Heart left ventricle (tissue), 16 donors: Measurements from ENCODE around the gene TXNDC2. TPM values are rescaled to one million over a fixed set of nuclear protein-coding genes. Genes with fewer than 3 reads are reported as not detected.
A peak's percentile ranks its signal among the peaks of the same experiment; 100 is the strongest.

Experiments
- ATAC-seq, 4 donors: fragments of 200-7000 bp; cut with Tn5 transposase; one replicate each; pipeline ENCODE4 v1.9.1; 2020 to 2022; ENCODE audit warnings: moderate library complexity in 4 of 4, mild to moderate bottlenecking in 3 of 4, moderate number of reproducible peaks in 1 of 4
- DNase-seq, 5 donors: peaks; one replicate each; pipeline ENCODE4 v3.0.0-alpha.2; 2020
- H3K27ac ChIP-seq, 12 donors: fragments of 200-600 bp; sonication (generic) in 4 of 12; one replicate each; pipeline versions ENCODE4 v1.5.0 to v1.8.0; 2016 to 2022; ENCODE audit warnings: mild to moderate bottlenecking in 2 of 12
- H3K27me3 ChIP-seq, 9 donors: fragments of 200-600 bp; sonication (generic) in 2 of 9; one replicate each; pipeline versions ENCODE4 v1.5.1 to v1.8.0; 2016 to 2022; ENCODE audit warnings: mild to moderate bottlenecking in 3 of 9
- H3K36me3 ChIP-seq, 9 donors: fragments of 200-600 bp; sonication (generic) in 2 of 9; one replicate each; pipeline versions ENCODE4 v1.5.0 to v1.8.0; 2018 to 2022; ENCODE audit warnings: mild to moderate bottlenecking in 2 of 9
- H3K4me1 ChIP-seq, 12 donors: fragments of 200-600 bp; sonication (generic) in 4 of 12; one replicate each; pipeline versions ENCODE4 v1.5.0 to v1.8.0; 2016 to 2022; ENCODE audit warnings: mild to moderate bottlenecking in 3 of 12
- H3K4me3 ChIP-seq, 12 donors: fragments of 200-600 bp; sonication (generic) in 4 of 12; one replicate each; pipeline versions ENCODE4 v1.5.0 to v1.8.0; 2017 to 2022; ENCODE audit warnings: mild to moderate bottlenecking in 9 of 12, moderate library complexity in 4 of 12
- H3K9me3 ChIP-seq, 12 donors: fragments of 200-600 bp; sonication (generic) in 4 of 12; one replicate each; pipeline versions ENCODE4 v1.5.0 to v1.8.0; 2016 to 2022; ENCODE audit warnings: mild to moderate bottlenecking in 1 of 12
- CTCF ChIP-seq, 12 donors: fragments of 200-600 bp; sonication (generic) in 4 of 12; IDR thresholded peaks; one replicate each; pipeline versions ENCODE4 v1.5.0 to v1.8.0; 2018 to 2022; ENCODE audit warnings: antibody characterized with exemption in 12 of 12, mild to moderate bottlenecking in 5 of 12
- POLR2A ChIP-seq, 2 donors: fragments of 450-650 bp; IDR thresholded peaks; one replicate each; pipeline ENCODE4 v1.6.1; 2017; ENCODE audit warnings: antibody characterized with exemption in 2 of 2, mild to moderate bottlenecking in 2 of 2, moderate library complexity in 2 of 2
- WGBS, 4 donors: extraction: QIAGEN DNeasy Blood & Tissue Kit in 2 of 4; methylation state at CpG; one replicate each; pipeline versions ENCODE4 v1.1.5 to v1.1.7; 2013 to 2018; 5-methylcytosine and 5-hydroxymethylcytosine counted together
- intact Hi-C, 10 donors: fragments of 100-400 bp; cut with DNase I; formaldehyde crosslinking; loops; one replicate each; pipeline versions ENCODE4 v1.11.1 to v1.14.2; 2022
- polyA plus RNA-seq, 2 donors: library from polyadenylated mRNA; stranded (reverse); fragments of 200-250 nt; gene quantifications; one replicate each; pipeline ENCODE4 v1.2.3, GENCODE V29; 2013
- total RNA-seq, 9 donors: library from RNA; depleted of rRNA in 2 of 9; stranded (reverse); fragments of >200 nt in 2 of 9; fragmentation: NEBNext Ultra II Directional in 3 of 9; extraction: Animal tissue kit (Norgen Biotek cat#: 25700) in 3 of 9; gene quantifications; one replicate each; pipeline versions ENCODE4 v1.1.0 to v1.2.4, GENCODE V29; 2016 to 2023
- donor health status: ischemic (EF 13 %, LVEDD 7.1; RV severe dilation, severe dysfunction).
- donor health status: healthy with polysubstance abuse.
- donor health status: DM: no; HTN: yes; CAD: no.
- donor health status: DM: no; HTN: no; CAD: no.
- donor health status: ischemic (EF 25% LVEDD 6.9; RV normal size, moderate dysfunction).
- donor health status: ischemic (EF 25% LVEDD 5.7; RV mildly dilated, moderate dysfunction).
- donor health status: healthy.
- donor health status: DM: yes; HTN: yes; CAD: no.
- donor health status: ischemic (EF 35%, LVEDD 5.7; RV mildly dilated, moderate dysfunction).
- donor health status: nonischemic (EF 11% LVEDD 7.7; RV severe dilation, severe dysfunction).
- donor health status: DM: yes; HTN: yes; CAD: no.
- donor health status: PGD.
- donor health status: ischemic (EF 29% LVEDD 5.4; RV normal size, mild dysfunction).
- donor health status: nonischemic (EF 23%, LVEDD 6.1; RV moderate dilation, normal function).

The TXNDC2 gene
- total and polyA plus RNA-seq, 11 donors, result 0.03 TPM; not detected in 10

GRCh38 chr18:9918016-9918680, 32.4 kb downstream of the TXNDC2 start:
- intact Hi-C loops, result loop anchor here in 7 of 10 donors (5.0 to 10.0 kb wide), 8 partner anchors 73 to 343 kb away; partner anchors contain the start of genes RAB31 (in 2 of the 7) and PPP4R1 (in 1 of the 7)
- H3K4me1 ChIP-seq, result peaks cover 3 to 78% (median 68%) of the 10 kb centered on the region in 12 donors
- H3K36me3 ChIP-seq, result no peaks in the 10 kb centered on the region
- H3K9me3 ChIP-seq, result no peaks in the 10 kb centered on the region
- DNase-seq (no peak), ATAC-seq (no peak)
- H3K27ac ChIP-seq, result peak overlapping the region in 7 of 12 donors; percentile 8 to 48 (median 14)
- TF ChIP-seq POLR2A (IDR thresholded peaks at IDR 0.05), result no peak
- TF ChIP-seq CTCF (IDR thresholded peaks at IDR 0.05), result no peak
- WGBS, 4 donors, result 5 to 13% (median 13%) methylated on average over 2 of the region's 2 CpGs
- no peaks in the 10 kb centered on the region for H3K27me3 ChIP-seq
- H3K4me3 ChIP-seq, result peak overlapping the region in 5 of 12 donors; percentile 0 to 12 (median 7)

GRCh38 chr18:9919564-9920232, 33.9 kb downstream of the TXNDC2 start:
- no peak overlapping the region for H3K4me3 ChIP-seq
- intact Hi-C loops, result loop anchor here in 8 of 10 donors (5.0 to 10.0 kb wide), 10 partner anchors 75 to 345 kb away; partner anchors contain the start of genes PPP4R1 (in 2 of the 8) and RAB31 (in 2 of the 8)
- no peak for TF ChIP-seq POLR2A (IDR thresholded peaks at IDR 0.05)
- no peak for TF ChIP-seq CTCF (IDR thresholded peaks at IDR 0.05)
- H3K27ac ChIP-seq, result no peak overlapping the region
- no peaks in the 10 kb centered on the region for H3K36me3 ChIP-seq
- no peak for DNase-seq
- peaks cover 3 to 93% (median 83%) of the 10 kb centered on the region in 12 donors for H3K4me1 ChIP-seq
- WGBS, 4 donors, result 59 to 65% (median 63%) methylated on average over 8 of the region's 8 CpGs
- no peaks in the 10 kb centered on the region for H3K9me3 ChIP-seq
- ATAC-seq, result no peak
- H3K27me3 ChIP-seq, result no peaks in the 10 kb centered on the region

GRCh38 chr18:9922592-9923311, 37.0 kb downstream of the TXNDC2 start:
- DNase-seq (no peak), ATAC-seq (no peak)
- no peaks in the 10 kb centered on the region for H3K36me3 ChIP-seq
- peak overlapping the region in 6 of 12 donors; percentile 1 to 22 (median 8) for H3K27ac ChIP-seq
- peaks cover 3 to 98% (median 90%) of the 10 kb centered on the region in 12 donors for H3K4me1 ChIP-seq
- intact Hi-C loops, result loop anchor here in 3 of 10 donors (5.0 to 10.0 kb wide), 4 partner anchors 98 to 308 kb away; partner anchors contain the start of gene PPP4R1 (in 1 of the 3)
- 29 to 42% (median 31%) methylated on average over 4 of the region's 4 CpGs for WGBS, 4 donors
- no peaks in the 10 kb centered on the region for H3K27me3 ChIP-seq
- no peak overlapping the region for H3K4me3 ChIP-seq
- no peak for TF ChIP-seq CTCF (IDR thresholded peaks at IDR 0.05)
- no peak for TF ChIP-seq POLR2A (IDR thresholded peaks at IDR 0.05)
- no peaks in the 10 kb centered on the region for H3K9me3 ChIP-seq
